Measurements from ENCODE around the gene FCRLB.
"Not testable (repeated sequence)": the region's sequence is repeated elsewhere in the genome, so short reads cannot be mapped to it uniquely, and the experiment has no call there.

Gene FCRLB

DNA sequence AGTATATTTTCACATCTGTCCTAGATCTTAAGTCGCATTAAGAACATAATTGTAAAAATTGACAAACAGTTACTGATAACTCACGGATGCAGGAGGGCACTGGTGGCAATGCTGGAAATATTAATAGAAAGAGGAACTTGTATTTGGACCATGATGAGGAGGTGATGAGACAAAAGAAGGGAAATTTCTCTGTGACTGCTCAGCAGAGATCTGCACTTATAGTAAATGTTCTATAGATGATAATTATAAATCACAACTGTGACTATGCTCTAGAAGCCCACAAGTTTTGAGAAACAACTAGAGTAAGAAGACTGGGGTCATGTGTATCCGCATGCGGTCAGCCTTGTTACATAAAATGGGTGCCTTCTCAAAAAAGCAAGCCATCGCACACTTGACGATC, 19.6 kb downstream of the FCRLB start:
- FAIRE-seq (no peak), DNase-seq (ENCODE audit: insufficient read length, low spot score) (no peak)
- TF ChIP-seq POLR2A (IDR thresholded peaks at IDR 0.05; ENCODE audit: low read depth, low read length) = no peak

DNA sequence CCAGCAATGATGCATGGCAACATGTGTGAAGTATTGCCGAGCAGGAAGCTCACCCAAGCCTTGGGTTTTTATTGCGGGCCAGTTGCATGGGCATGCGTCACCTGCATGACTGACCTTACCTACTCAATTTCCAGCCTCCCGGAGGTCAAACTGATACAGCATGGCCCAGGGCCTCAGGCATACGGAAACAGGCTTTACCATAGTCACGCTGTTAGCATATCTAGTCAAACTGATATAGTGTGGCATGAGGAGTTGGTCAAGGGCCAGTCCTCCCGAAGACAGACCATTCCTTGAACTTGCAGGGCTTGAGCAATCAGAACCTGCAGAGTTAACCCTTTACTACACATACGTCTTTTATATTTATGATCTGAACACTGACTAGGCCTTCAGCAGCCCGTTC, 21.9 kb downstream of the FCRLB start:
- no peak for TF ChIP-seq POLR2A (IDR thresholded peaks at IDR 0.05; ENCODE audit: low read depth, low read length)
- FAIRE-seq = no peak

GRCh38 chr1:161747801-161748200, 26.5 kb downstream of the FCRLB start:
- no peak for FAIRE-seq
- DNase-seq (ENCODE audit: insufficient read length, low spot score) = no peak
- TF ChIP-seq POLR2A (IDR thresholded peaks at IDR 0.05; ENCODE audit: low read depth, low read length) = no peak

More for the DNA sequence above, 21.9 kb downstream of the FCRLB start:
- no peak for DNase-seq (ENCODE audit: insufficient read length, low spot score)

DNA sequence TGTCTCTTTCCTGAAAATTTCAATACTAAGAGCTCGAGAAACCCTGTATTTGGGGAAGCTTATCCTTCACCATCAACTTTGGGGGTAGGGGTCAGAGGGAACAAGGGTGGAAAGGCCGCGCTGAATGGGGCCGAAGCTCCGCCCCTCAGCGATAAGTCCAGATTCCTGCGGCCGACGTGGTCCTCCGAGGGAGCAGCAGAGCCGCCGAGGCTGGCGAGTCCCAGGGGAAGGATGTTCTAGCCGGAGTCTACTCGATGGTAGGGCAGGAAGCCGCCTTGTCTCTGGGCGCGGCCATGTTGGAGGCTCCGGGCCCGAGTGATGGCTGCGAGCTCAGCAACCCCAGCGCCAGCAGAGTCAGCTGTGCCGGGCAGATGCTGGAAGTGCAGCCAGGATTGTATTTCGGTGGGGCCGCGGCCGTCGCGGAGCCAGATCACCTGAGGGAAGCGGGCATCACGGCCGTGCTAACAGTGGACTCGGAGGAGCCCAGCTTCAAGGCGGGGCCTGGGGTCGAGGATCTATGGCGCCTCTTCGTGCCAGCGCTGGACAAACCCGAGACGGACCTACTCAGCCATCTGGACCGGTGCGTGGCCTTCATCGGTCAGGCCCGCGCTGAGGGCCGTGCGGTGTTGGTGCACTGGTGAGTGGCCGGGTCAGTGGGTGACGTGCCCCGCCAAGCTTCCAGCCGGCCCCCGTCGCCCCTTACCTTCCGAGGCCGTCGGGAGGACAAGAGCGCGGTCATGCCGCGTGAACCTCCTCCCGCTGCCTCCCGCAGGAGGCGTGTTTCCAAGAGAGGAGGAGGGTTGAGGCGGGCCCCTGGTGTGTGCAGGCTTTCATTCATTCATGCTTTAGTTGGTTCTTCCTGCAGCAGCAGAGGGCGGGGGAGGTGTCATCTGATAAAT, 28.4 kb downstream of the FCRLB start, which contains the start of gene DUSP12:
Gene DUSP12, plus strand, starts transcription at position 278 of the 899 bp plus-strand sequence. Its CDS starts 16 bp downstream, at position 294.
- TF ChIP-seq POLR2A (IDR thresholded peaks at IDR 0.05; ENCODE audit: low read depth, low read length) = peak; percentile 90
- peak; percentile 79 for DNase-seq (ENCODE audit: insufficient read length, low spot score)
- no peak for FAIRE-seq

DNA sequence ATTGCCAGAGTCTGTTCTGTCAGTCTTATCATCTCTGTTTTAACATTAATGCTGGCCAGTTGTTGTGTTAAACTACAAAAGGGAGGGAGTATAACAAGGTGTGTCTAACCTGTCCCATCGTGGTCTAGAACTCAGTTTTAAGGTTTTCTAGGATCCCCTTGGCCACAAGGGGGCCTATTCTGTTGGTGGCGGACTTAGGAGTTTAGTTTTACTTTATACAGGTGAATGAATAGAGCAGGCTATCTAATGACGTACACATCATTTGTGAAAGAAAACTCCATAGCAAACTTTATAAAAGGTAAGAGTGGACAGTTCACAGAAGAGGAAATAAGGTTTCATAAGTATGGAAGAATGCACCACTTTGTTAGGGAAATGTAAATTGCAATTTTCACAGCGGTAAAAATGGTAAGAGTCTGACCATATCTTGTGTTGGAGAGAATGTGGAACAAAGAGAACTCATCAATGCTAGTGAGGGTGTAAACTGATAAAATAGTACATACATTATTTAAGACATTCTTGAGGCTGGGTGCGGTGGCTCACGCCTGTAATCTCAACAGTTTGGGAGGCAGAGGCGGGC, 42.3 kb downstream of the FCRLB start:
- DNase-seq (ENCODE audit: insufficient read length, low spot score) (no peak), FAIRE-seq (peak; percentile 15)
- no peak for TF ChIP-seq POLR2A (IDR thresholded peaks at IDR 0.05; ENCODE audit: low read depth, low read length)

DNA sequence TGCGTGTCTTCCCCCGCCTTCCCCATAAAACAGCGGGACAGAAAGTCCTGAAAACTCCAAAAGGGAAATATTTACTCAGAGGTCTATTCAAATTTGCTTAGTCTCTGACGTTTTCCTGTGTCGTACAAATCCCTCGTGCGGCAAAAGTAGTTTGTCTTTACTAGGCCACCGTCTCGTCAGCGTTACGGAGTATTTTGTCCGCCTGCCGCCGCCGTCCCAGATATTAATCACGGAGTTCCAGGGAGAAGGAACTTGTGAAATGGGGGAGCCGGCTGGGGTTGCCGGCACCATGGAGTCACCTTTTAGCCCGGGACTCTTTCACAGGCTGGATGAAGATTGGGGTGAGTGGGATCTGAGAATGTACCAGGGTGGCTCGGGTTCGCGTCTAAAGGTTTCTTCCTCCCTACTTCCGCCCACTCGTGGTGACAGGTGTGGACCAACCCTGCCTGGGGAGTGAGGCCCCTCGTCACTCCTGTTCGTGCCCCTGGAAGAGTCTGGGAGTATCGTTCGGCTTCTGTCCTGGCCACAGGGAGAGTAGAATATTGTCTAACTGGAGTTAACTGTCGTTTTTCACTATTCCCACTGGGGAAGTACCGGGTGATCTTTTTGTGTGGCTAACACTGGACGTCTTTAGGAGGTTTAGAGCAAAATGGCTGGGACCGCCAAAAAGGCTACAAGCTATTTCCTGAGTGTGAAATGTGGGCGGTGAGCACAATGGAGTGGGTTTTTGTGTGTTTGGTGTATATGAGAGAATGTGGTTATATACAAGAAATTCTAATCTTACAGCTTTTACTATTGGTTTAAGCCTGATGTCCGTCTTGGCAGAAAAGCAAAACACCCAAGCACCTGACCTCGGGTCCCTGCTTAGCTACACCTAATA, 45.0 kb downstream of the FCRLB start, which contains the start of gene ATF6:
Gene ATF6, plus strand, starts transcription at position 219 of the 880 bp plus-strand sequence. Its CDS starts 41 bp downstream, at position 260.
- TF ChIP-seq POLR2A (IDR thresholded peaks at IDR 0.05; ENCODE audit: low read depth, low read length) = 0 out of 2 replicates have a peak, but pooled peaks have one; percentile 34
- FAIRE-seq = peak; percentile 23
- peak; percentile 30 for DNase-seq (ENCODE audit: insufficient read length, low spot score)

- no peak for FAIRE-seq
- no peak for DNase-seq (ENCODE audit: insufficient read length, low spot score)
- TF ChIP-seq POLR2A (IDR thresholded peaks at IDR 0.05; ENCODE audit: low read depth, low read length) = no peak
These were observed 47.1 kb downstream of the FCRLB start for GRCh38 chr1:161768461-161768860.

DNA sequence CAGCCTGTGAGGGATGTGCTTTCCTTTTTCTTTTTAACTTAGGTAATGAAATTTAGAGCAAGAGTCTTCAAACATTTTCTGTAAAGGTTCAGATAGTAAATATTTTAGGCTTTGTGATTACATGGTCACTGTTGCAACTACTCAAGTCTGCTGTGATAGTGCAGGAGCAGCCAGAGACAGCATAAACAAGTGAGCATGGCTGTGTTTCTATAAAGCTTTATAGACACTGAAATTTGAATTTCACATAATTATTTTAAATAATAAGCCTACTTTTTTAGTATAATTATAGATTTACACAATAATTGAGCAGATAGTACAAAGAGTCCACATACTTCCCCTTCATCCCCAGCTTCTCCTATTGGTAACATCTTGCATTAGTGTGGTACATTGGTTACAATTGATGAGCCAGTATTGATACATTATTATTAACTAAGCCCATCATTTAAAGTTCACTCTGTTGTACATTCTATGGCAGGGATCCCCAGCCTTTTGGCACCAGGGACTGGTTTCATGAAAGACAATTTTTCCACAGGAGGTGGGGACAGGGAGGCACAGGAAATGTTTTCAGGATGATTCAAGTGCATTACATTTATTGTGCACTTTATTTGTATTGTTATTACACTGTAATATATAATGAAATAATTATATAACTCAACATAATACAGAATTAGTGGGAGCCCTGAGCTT, 47.8 kb downstream of the FCRLB start:
- DNase-seq (ENCODE audit: insufficient read length, low spot score) (no peak), FAIRE-seq (no peak)
- no peak for TF ChIP-seq POLR2A (IDR thresholded peaks at IDR 0.05; ENCODE audit: low read depth, low read length)

DNA sequence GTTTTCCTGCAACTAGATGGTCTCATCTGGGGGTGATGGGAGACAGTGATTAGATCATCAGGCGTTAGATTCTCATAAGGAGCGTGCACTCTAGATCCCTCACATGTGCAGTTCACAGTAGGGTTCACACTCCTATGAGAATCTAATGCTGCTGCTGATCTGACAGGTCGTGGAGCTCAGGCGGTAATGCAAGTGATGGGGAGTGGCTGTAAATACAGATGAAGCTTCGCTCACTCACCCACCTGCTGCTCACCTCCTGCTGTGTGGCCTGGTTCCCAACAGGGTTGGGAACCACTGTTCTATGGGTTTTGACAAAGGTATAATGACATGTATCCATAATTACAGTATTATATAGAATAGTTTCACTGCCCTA, 48.3 kb downstream of the FCRLB start:
- not testable (repeated sequence) for FAIRE-seq; DNase-seq (ENCODE audit: insufficient read length, low spot score)

DNA sequence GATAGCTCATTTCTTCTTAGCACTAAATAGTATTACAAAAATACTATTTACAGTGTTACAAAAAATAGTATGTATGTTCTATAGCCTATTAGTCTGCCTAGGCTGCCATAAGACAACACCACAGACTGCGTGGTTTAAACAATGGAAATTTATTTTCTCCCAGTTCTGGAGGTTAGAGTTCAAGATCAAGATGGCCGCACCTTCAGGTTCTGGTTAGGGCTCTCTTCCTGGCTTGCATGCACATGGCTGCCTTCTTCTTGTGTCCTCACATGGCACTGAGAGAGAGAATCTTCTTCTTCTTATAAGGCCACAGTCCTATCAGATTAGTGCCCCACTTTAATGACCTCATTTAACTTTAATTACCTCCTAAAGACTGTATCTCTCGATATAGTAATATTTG, 48.9 kb downstream of the FCRLB start:
- DNase-seq (ENCODE audit: insufficient read length, low spot score) (no peak), FAIRE-seq (no peak)
- no peak for TF ChIP-seq POLR2A (IDR thresholded peaks at IDR 0.05; ENCODE audit: low read depth, low read length)

GRCh38 chr1:161771161-161771560, 49.8 kb downstream of the FCRLB start:
- no peak for TF ChIP-seq POLR2A (IDR thresholded peaks at IDR 0.05; ENCODE audit: low read depth, low read length)
- FAIRE-seq (no peak), DNase-seq (ENCODE audit: insufficient read length, low spot score) (no peak)

DNA sequence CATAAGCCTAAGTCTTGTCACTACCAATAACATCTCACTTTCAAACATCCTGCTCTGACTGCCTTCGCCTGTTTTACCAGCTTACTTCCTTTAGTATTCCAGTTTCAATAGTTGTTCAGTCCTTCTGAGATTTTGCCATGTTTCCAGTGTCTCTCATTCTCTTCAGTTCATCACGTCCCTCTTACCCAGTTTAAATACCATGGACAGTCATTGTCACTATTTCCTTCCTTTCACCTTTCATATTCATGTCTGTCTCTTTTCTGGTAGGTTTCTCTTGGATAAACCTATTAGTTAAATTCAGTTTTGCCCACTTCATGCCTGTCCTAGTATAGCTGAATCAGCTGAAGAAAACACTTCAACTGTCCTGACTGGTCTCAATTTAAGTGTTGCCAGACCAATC, 50.6 kb downstream of the FCRLB start:
- no peak for FAIRE-seq
- DNase-seq (ENCODE audit: insufficient read length, low spot score) = no peak
- no peak for TF ChIP-seq POLR2A (IDR thresholded peaks at IDR 0.05; ENCODE audit: low read depth, low read length)

DNA sequence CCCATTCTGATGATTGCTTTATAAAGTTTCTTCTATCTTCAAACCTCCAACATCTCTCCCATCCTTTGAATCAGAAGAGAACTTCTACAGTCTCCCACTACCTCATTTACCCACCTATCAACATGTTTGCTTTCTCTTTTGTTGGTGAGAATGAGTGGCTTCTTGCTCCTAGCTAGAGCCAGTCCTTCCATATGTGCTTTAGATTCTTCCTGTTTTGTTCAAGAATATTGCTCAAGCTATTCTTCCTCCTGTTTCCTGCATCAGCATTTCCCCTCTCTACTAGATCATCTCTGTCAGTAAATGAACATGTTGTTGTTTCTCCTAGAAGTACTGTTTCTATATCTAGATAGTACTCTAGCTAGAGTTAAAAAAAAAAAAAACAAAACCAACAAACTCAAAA, 51.1 kb downstream of the FCRLB start:
- no peak for DNase-seq (ENCODE audit: insufficient read length, low spot score)
- FAIRE-seq = no peak
- TF ChIP-seq POLR2A (IDR thresholded peaks at IDR 0.05; ENCODE audit: low read depth, low read length) = no peak

Measured in H54 (cell line).